Diencephalon (tissue), 1 donor: ENCODE results near the gene NEDD9. TPM values are rescaled to one million over a fixed set of nuclear protein-coding genes. Genes with fewer than 3 reads are reported as not detected.

ENCODE experiments used
- small RNA-seq: library from RNA; depleted of rRNA; stranded (forward); fragments of <200 nt; gene quantifications from one replicate; pipeline ENCODE3, GENCODE V24; 2014
- total RNA-seq: library from RNA; depleted of rRNA; stranded (reverse); fragments of >200 nt; gene quantifications from one replicate; pipeline ENCODE4 v1.2.3, GENCODE V29; 2014

NEDD9 gene, protein sequence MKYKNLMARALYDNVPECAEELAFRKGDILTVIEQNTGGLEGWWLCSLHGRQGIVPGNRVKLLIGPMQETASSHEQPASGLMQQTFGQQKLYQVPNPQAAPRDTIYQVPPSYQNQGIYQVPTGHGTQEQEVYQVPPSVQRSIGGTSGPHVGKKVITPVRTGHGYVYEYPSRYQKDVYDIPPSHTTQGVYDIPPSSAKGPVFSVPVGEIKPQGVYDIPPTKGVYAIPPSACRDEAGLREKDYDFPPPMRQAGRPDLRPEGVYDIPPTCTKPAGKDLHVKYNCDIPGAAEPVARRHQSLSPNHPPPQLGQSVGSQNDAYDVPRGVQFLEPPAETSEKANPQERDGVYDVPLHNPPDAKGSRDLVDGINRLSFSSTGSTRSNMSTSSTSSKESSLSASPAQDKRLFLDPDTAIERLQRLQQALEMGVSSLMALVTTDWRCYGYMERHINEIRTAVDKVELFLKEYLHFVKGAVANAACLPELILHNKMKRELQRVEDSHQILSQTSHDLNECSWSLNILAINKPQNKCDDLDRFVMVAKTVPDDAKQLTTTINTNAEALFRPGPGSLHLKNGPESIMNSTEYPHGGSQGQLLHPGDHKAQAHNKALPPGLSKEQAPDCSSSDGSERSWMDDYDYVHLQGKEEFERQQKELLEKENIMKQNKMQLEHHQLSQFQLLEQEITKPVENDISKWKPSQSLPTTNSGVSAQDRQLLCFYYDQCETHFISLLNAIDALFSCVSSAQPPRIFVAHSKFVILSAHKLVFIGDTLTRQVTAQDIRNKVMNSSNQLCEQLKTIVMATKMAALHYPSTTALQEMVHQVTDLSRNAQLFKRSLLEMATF
- 16.4 TPM for total RNA-seq

DNA sequence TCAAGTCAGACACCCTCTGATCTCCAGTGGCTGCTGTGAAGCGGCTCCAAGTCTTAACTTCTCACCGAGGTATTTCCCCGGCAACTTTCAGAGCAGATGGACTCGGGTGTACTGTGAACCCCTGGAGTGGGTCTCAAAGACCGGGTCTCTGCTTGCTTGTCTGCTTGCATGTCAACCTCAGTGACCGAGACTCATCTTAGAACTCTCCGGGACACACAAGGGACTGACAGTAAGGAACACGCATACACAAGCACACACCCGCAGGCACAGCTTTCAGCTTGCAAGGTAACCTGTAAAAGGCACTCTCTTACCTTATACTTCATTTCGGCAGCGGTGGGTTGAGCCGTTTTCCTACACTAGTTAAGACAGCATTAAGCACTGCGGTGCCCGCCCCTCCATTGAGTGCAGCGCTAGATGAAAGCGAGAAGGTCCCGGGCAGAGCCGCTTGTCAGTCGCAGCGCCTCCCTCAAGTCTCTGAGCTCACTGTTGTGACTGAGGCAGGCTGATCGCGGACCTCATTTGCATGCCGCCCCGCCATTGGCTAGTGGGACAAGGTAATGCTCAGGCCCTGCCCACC, at the start of gene NEDD9:
TSS of gene NEDD9 (minus strand) at position 476 of the 577 bp plus-strand sequence. CDS start at position 323, 153 bp downstream.

Small RNA genes lying within 50 kb of the gene (small RNA-seq; reads per million reads assigned to genes)
- not detected for gene AL136139.1

Other genes starting within 250 kb of the NEDD9 start
- gene ELOVL2, start 188.4 kb downstream of the NEDD9 start, total RNA-seq, result 35.3 TPM
- 117 TPM for gene SMIM13, start 138.8 kb downstream of the NEDD9 start, total RNA-seq
- not detected for gene ERVFRD-1, start 120.9 kb downstream of the NEDD9 start, total RNA-seq